ENCODE measurements around the gene GRIK3. TPM values are rescaled to one million over a fixed set of nuclear protein-coding genes. Genes with fewer than 3 reads are reported as not detected.

The GRIK3 gene
- total RNA-seq, 1 experiment from 2014 or later = 5.5 TPM

DNA sequence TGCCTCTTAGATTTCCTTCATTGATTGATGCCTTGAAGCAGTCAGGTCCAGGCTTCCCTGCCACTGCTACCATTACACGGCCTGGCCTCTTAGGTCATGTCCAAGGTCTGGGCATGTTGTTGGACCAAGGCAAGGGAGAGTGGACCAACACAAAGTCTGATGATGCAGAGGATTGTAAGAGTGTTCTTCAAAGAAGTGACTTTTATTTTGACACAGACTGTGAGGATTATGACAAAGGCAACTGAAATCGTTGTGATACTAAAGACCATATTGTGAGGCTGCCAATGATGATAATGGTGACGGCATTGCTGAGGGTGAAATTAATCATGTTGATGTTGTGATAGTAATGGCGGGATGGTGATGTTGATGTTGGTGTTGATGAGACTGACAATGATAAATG, 149.5 kb downstream of the GRIK3 start:
- no peaks in the 10 kb centered on the region for H3K9me3 Mint-ChIP-seq
- no peaks in the 10 kb centered on the region for H3K36me3 Mint-ChIP-seq
- no peaks in the 10 kb centered on the region for H3K4me1 Mint-ChIP-seq
- no peak overlapping the region for H3K4me3 Mint-ChIP-seq
- ATAC-seq (no peak), DNase-seq (ENCODE audit: low spot score) (no peak)
- POLR2A ChIA-PET = no interaction called here
- H3K27me3 Mint-ChIP-seq (ENCODE audit: low read depth) = no peaks in the 10 kb centered on the region
- TF ChIP-seq, protein P1, sequence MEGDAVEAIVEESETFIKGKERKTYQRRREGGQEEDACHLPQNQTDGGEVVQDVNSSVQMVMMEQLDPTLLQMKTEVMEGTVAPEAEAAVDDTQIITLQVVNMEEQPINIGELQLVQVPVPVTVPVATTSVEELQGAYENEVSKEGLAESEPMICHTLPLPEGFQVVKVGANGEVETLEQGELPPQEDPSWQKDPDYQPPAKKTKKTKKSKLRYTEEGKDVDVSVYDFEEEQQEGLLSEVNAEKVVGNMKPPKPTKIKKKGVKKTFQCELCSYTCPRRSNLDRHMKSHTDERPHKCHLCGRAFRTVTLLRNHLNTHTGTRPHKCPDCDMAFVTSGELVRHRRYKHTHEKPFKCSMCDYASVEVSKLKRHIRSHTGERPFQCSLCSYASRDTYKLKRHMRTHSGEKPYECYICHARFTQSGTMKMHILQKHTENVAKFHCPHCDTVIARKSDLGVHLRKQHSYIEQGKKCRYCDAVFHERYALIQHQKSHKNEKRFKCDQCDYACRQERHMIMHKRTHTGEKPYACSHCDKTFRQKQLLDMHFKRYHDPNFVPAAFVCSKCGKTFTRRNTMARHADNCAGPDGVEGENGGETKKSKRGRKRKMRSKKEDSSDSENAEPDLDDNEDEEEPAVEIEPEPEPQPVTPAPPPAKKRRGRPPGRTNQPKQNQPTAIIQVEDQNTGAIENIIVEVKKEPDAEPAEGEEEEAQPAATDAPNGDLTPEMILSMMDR (IDR thresholded peaks at IDR 0.05) = no peak
- no peak for TF ChIP-seq E2F5 (CRISPR knock-in tag; IDR thresholded peaks at IDR 0.05)
- H3K27ac Mint-ChIP-seq = no peak overlapping the region
- CTCF ChIA-PET = interaction anchor here (1.1 kb wide), 1 partner anchor 179 kb away, joined by 4 read pairs; no protein-coding TSS in a partner anchor

GRCh38 chr1:36884029-36884701, 150.2 kb downstream of the GRIK3 start:
- Mint-ChIP-seq H3K4me3 (no peak overlapping the region), H3K4me1 (no peaks in the 10 kb centered on the region), H3K9me3 (no peaks in the 10 kb centered on the region), H3K27ac (no peak overlapping the region), H3K27me3 (ENCODE audit: low read depth) (no peaks in the 10 kb centered on the region), H3K36me3 (no peaks in the 10 kb centered on the region)
- POLR2A ChIA-PET = no interaction called here
- TF ChIP-seq SP1 (CRISPR knock-in tag; conservative IDR thresholded peaks at IDR 0.05) (no peak), ZNF263 (CRISPR knock-in tag; IDR thresholded peaks at IDR 0.05; ENCODE audit: low read depth) (no peak), ZNF671 (CRISPR knock-in tag; IDR thresholded peaks at IDR 0.05) (no peak), EMX1 (CRISPR knock-in tag; IDR thresholded peaks at IDR 0.05) (no peak), CBFB (CRISPR knock-in tag; IDR thresholded peaks at IDR 0.05; ENCODE audit: low read depth) (no peak), IRF1 (CRISPR knock-in tag; IDR thresholded peaks at IDR 0.05) (no peak)
- DNase-seq (ENCODE audit: low spot score) = no peak
- no peak for ATAC-seq
- CTCF ChIA-PET = no interaction called here

GRCh38 chr1:36883315-36883949, 150.9 kb downstream of the GRIK3 start:
- Mint-ChIP-seq H3K27me3 (ENCODE audit: low read depth) (no peaks in the 10 kb centered on the region), H3K4me1 (no peaks in the 10 kb centered on the region), H3K9me3 (no peaks in the 10 kb centered on the region), H3K4me3 (no peak overlapping the region), H3K36me3 (no peaks in the 10 kb centered on the region), H3K27ac (no peak overlapping the region)
- no peak for DNase-seq (ENCODE audit: low spot score)
- no peak for ATAC-seq
- ChIA-PET CTCF (interaction anchor here (1.2 kb wide), 1 partner anchor 20 kb away, joined by 3 read pairs; no protein-coding TSS in a partner anchor), POLR2A (no interaction called here)
- TF ChIP-seq E2F5 (CRISPR knock-in tag; IDR thresholded peaks at IDR 0.05) (no peak), RORB (CRISPR knock-in tag; IDR thresholded peaks at IDR 0.05) (no peak), JUN (CRISPR knock-in tag; IDR thresholded peaks at IDR 0.05) (no peak), ATF3 (CRISPR knock-in tag; conservative IDR thresholded peaks at IDR 0.05) (no peak), MXD4 (CRISPR knock-in tag; IDR thresholded peaks at IDR 0.05; ENCODE audit: borderline replicate concordance) (no peak), SOX15 (CRISPR knock-in tag; IDR thresholded peaks at IDR 0.05) (no peak), JAZF1 (CRISPR knock-in tag; IDR thresholded peaks at IDR 0.05) (no peak)
- TF ChIP-seq, protein P2, sequence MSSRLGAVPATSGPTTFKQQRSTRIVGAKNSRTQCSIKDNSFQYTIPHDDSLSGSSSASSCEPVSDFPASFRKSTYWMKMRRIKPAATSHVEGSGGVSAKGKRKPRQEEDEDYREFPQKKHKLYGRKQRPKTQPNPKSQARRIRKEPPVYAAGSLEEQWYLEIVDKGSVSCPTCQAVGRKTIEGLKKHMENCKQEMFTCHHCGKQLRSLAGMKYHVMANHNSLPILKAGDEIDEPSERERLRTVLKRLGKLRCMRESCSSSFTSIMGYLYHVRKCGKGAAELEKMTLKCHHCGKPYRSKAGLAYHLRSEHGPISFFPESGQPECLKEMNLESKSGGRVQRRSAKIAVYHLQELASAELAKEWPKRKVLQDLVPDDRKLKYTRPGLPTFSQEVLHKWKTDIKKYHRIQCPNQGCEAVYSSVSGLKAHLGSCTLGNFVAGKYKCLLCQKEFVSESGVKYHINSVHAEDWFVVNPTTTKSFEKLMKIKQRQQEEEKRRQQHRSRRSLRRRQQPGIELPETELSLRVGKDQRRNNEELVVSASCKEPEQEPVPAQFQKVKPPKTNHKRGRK (CRISPR knock-in tag; IDR thresholded peaks at IDR 0.05; ENCODE audit: borderline replicate concordance) = no peak
- TF ChIP-seq, protein P3, sequence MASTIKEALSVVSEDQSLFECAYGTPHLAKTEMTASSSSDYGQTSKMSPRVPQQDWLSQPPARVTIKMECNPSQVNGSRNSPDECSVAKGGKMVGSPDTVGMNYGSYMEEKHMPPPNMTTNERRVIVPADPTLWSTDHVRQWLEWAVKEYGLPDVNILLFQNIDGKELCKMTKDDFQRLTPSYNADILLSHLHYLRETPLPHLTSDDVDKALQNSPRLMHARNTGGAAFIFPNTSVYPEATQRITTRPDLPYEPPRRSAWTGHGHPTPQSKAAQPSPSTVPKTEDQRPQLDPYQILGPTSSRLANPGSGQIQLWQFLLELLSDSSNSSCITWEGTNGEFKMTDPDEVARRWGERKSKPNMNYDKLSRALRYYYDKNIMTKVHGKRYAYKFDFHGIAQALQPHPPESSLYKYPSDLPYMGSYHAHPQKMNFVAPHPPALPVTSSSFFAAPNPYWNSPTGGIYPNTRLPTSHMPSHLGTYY (CRISPR knock-in tag; IDR thresholded peaks at IDR 0.05) = no peak

All from WTC11 (cell line).